ENCODE data around the gene WFDC1.

The WFDC1 gene

GRCh38 chr16:84294531-84295142, at the start of gene WFDC1:
TSS of gene WFDC1 (plus strand) at chr16:84294878. CDS start at chr16:84294972, 94 bp downstream.
- no peak for DNase-seq

- no peak for DNase-seq
These were observed 48.6 kb upstream of the WFDC1 start for GRCh38 chr16:84245956-84246678.

GRCh38 chr16:84246679-84247077, 48.0 kb upstream of the WFDC1 start:
- no peak for DNase-seq

- no peak for DNase-seq
These were observed 47.3 kb upstream of the WFDC1 start for GRCh38 chr16:84247331-84247730.

GRCh38 chr16:84247844-84248243, 46.8 kb upstream of the WFDC1 start:
- no peak for DNase-seq

- no peak for DNase-seq
These were observed 42.5 kb upstream of the WFDC1 start for GRCh38 chr16:84252184-84252583.

- no peak for DNase-seq
These were observed 41.5 kb upstream of the WFDC1 start for GRCh38 chr16:84253173-84253572.

- DNase-seq = no peak
These were observed 40.6 kb upstream of the WFDC1 start for GRCh38 chr16:84254062-84254461.

- no peak for DNase-seq
These were observed 39.4 kb upstream of the WFDC1 start for GRCh38 chr16:84255050-84255810.

GRCh38 chr16:84258266-84258665, 36.4 kb upstream of the WFDC1 start:
- DNase-seq = no peak

- DNase-seq = no peak
These were observed 35.0 kb upstream of the WFDC1 start for GRCh38 chr16:84259691-84260090.

GRCh38 chr16:84260766-84261554, 33.7 kb upstream of the WFDC1 start:
- DNase-seq = no peak

GRCh38 chr16:84262031-84262430, 32.6 kb upstream of the WFDC1 start:
- no peak for DNase-seq

- no peak for DNase-seq
These were observed 31.7 kb upstream of the WFDC1 start for GRCh38 chr16:84262939-84263338.

GRCh38 chr16:84266451-84266850, 28.2 kb upstream of the WFDC1 start:
- no peak for DNase-seq

- DNase-seq = no peak
These were observed 27.3 kb upstream of the WFDC1 start for GRCh38 chr16:84267380-84267779.

- DNase-seq = no peak
These were observed 26.2 kb upstream of the WFDC1 start for GRCh38 chr16:84268291-84269040.

GRCh38 chr16:84270071-84270470, 24.6 kb upstream of the WFDC1 start:
- DNase-seq = no peak

GRCh38 chr16:84270531-84270930, 24.1 kb upstream of the WFDC1 start:
- DNase-seq = no peak

- no peak for DNase-seq
These were observed 23.6 kb upstream of the WFDC1 start for GRCh38 chr16:84271037-84271436.

GRCh38 chr16:84271866-84272265, 22.8 kb upstream of the WFDC1 start:
- no peak for DNase-seq

- no peak for DNase-seq
These were observed 21.8 kb upstream of the WFDC1 start for GRCh38 chr16:84272740-84273320.
